ENCODE data around the gene UBAC2.
"Not testable (repeated sequence)": the region's sequence is repeated elsewhere in the genome, so short reads cannot be mapped to it uniquely, and the experiment has no call there.

UBAC2 gene

GRCh38 chr13:99182439-99182838 lies 18.2 kb upstream of the UBAC2 start:
- no peak for DNase-seq (ENCODE audit: insufficient read length, low spot score)
- FAIRE-seq = no peak

- DNase-seq (ENCODE audit: insufficient read length, low spot score) (no peak), FAIRE-seq (no peak)
These were observed 15.0 kb upstream of the UBAC2 start for GRCh38 chr13:99185606-99186005.

GRCh38 chr13:99190147-99190985 lies 10.3 kb upstream of the UBAC2 start:
- no peak for DNase-seq (ENCODE audit: insufficient read length, low spot score)
- no peak for FAIRE-seq

- DNase-seq (ENCODE audit: insufficient read length, low spot score) = no peak
These were observed 9.2 kb upstream of the UBAC2 start for GRCh38 chr13:99191336-99191899.

GRCh38 chr13:99191900-99192399 lies 8.7 kb upstream of the UBAC2 start:
- FAIRE-seq (no peak), DNase-seq (ENCODE audit: insufficient read length, low spot score) (no peak)

More at GRCh38 chr13:99191336-99191899, 9.2 kb upstream of the UBAC2 start:
- no peak for FAIRE-seq

- no peak for FAIRE-seq
These were observed 8.2 kb upstream of the UBAC2 start for GRCh38 chr13:99192480-99192879.

GRCh38 chr13:99193152-99193551 lies 7.5 kb upstream of the UBAC2 start:
- DNase-seq (ENCODE audit: insufficient read length, low spot score) = no peak
- FAIRE-seq = no peak

More at GRCh38 chr13:99192480-99192879, 8.2 kb upstream of the UBAC2 start:
- DNase-seq (ENCODE audit: insufficient read length, low spot score) = no peak

- DNase-seq (ENCODE audit: insufficient read length, low spot score) = no peak
These were observed 4.1 kb upstream of the UBAC2 start for GRCh38 chr13:99196466-99197116.

GRCh38 chr13:99197117-99197651 lies 3.5 kb upstream of the UBAC2 start:
- DNase-seq (ENCODE audit: insufficient read length, low spot score) (no peak), FAIRE-seq (no peak)

More at GRCh38 chr13:99196466-99197116, 4.1 kb upstream of the UBAC2 start:
- FAIRE-seq = no peak

- DNase-seq (ENCODE audit: insufficient read length, low spot score) = no peak
- no peak for FAIRE-seq
These were observed 868 bp upstream of the UBAC2 start for GRCh38 chr13:99199541-99200431.

- DNase-seq (ENCODE audit: insufficient read length, low spot score) = no peak
These were observed 3.2 kb downstream of the UBAC2 start for GRCh38 chr13:99203601-99204579.

GRCh38 chr13:99205621-99206220 lies 5.1 kb downstream of the UBAC2 start:
- FAIRE-seq (no peak), DNase-seq (ENCODE audit: insufficient read length, low spot score) (no peak)

More at GRCh38 chr13:99203601-99204579, 3.2 kb downstream of the UBAC2 start:
- FAIRE-seq = no peak

- no peak for DNase-seq (ENCODE audit: insufficient read length, low spot score)
- no peak for FAIRE-seq
These were observed 5.6 kb downstream of the UBAC2 start for GRCh38 chr13:99206226-99206625.

- DNase-seq (ENCODE audit: insufficient read length, low spot score) (no peak), FAIRE-seq (no peak)
These were observed 6.2 kb downstream of the UBAC2 start for GRCh38 chr13:99206873-99207272.

- no peak for FAIRE-seq
- DNase-seq (ENCODE audit: insufficient read length, low spot score) = no peak
These were observed 6.9 kb downstream of the UBAC2 start for GRCh38 chr13:99207511-99207910.

GRCh38 chr13:99208185-99208584 lies 7.5 kb downstream of the UBAC2 start:
- DNase-seq (ENCODE audit: insufficient read length, low spot score) (no peak), FAIRE-seq (no peak)

GRCh38 chr13:99208845-99209527 lies 8.3 kb downstream of the UBAC2 start:
- FAIRE-seq (no peak), DNase-seq (ENCODE audit: insufficient read length, low spot score) (no peak)

GRCh38 chr13:99210627-99211026 lies 10.0 kb downstream of the UBAC2 start:
- FAIRE-seq = not testable (repeated sequence)

More at GRCh38 chr13:99210627-99211026, 10.0 kb downstream of the UBAC2 start:
- not testable (repeated sequence) for DNase-seq (ENCODE audit: insufficient read length, low spot score)
